Activated CD8-positive, alpha-beta T cell treated with anti-CD3 and anti-CD28 coated beads for 36 hours (primary cell): Measurements from ENCODE around the gene NCAM1. TPM values are rescaled to one million over a fixed set of nuclear protein-coding genes. Genes with fewer than 3 reads are reported as not detected.
A peak's percentile ranks its signal among the peaks of the same experiment; 100 is the strongest.

Source experiments
- ATAC-seq: fragments of 200-7000 bp; cut with Tn5 transposase; one replicate; pipeline ENCODE4 v1.10.0; 2021; ENCODE audit warnings: mild to moderate bottlenecking, moderate library complexity
- CTCF ChIA-PET: fragments of 350-600 bp; sonication (Branson Sonifier 250); formaldehyde crosslinking; loops from one replicate; lab custom pipeline; 2021; ENCODE audit warnings: antibody characterized with exemption; lab: Charles Lee
- POLR2A ChIA-PET: fragments of 350-600 bp; sonication (Branson Sonifier 250); formaldehyde crosslinking; loops from one replicate; lab custom pipeline; 2021; ENCODE audit warnings: antibody characterized with exemption; lab: Charles Lee
- DNase-seq: peaks from one replicate; pipeline ENCODE4 v3.0.0-alpha.2; 2020
- H3K27ac Mint-ChIP-seq: one replicate; pipeline ENCODE4 v1.8.0; 2021; ENCODE audit warnings: mild to moderate bottlenecking, mixed read lengths
- H3K27me3 Mint-ChIP-seq: one replicate; pipeline ENCODE4 v1.8.0; 2021; ENCODE audit warnings: mixed read lengths
- H3K36me3 Mint-ChIP-seq: one replicate; pipeline ENCODE4 v1.8.0; 2021; ENCODE audit warnings: low read depth, mixed read lengths
- H3K4me1 Mint-ChIP-seq: one replicate; pipeline ENCODE4 v1.8.0; 2021; ENCODE audit warnings: low read depth, mixed read lengths
- H3K4me3 Mint-ChIP-seq: one replicate; pipeline ENCODE4 v1.8.0; 2021; ENCODE audit warnings: mild to moderate bottlenecking, moderate library complexity, mixed read lengths
- H3K9me3 Mint-ChIP-seq: one replicate; pipeline ENCODE4 v1.8.0; 2021; ENCODE audit warnings: mixed read lengths
- intact Hi-C: fragments of 100-400 bp; cut with micrococcal nuclease; formaldehyde crosslinking; loops from one replicate; pipeline ENCODE4 v1.10.0; 2022
- total RNA-seq, 2 experiments: library from RNA; stranded (reverse); gene quantifications; one replicate each; pipeline ENCODE4 v1.2.3, GENCODE V29; 2021
- TF ChIP-seq, protein P1 (sequence below): fragments of 200-600 bp; IDR thresholded peaks from one replicate; pipeline ENCODE4 v1.8.0; 2022; ENCODE audit warnings: antibody characterized with exemption, mild to moderate bottlenecking

NCAM1 gene
- total RNA-seq, 2 experiments from 2014 or later = 0.47 to 0.56 TPM

DNA sequence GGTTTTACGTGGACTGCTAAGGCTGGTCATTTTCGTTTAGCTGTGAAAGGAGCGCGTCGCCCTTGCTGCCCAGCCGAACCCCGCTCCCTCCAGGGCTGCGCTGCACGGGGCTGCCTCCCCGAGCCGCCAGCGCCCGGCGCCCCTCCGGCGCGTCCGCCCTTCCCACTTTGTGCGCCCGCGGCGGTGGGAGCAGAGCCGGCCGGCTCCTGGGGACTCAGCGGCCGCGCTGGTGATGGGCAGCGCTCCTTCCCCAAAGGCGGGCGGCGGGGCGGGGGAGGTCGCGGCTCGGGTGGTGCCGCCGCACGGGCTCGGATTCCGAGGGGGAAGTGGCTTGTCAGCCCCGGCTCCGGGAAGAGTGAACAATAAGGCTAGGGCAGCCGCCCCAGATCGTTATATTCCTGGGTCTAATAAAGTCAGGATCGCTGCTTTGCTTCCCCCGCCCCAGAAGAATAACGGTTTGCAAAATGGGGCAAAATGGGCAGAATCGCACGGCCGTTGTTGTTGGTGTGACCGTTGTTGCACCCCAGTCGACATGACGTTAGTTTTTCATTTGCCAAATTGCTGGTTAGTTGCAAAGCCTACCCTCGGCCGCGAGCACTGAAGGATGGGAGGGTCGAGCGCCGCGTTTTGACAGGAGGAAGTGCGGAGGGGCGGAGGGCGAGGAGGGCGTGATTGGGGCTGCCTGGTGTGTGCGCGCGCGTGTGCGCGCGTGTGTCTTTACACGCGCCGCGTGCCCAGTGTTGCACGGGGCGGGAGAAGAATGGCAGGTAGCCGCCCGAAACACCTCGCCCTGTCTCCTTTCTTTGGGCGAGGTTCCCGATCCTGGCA, 745 bp downstream of the NCAM1 start:
- H3K4me3 Mint-ChIP-seq = peak overlapping the region; percentile 68
- DNase-seq (peak; percentile 26), ATAC-seq (peak; percentile 42)
- ChIA-PET POLR2A (interaction anchor here (0.6 kb wide), 1 partner anchor 825 kb away, joined by 3 read pairs; no protein-coding TSS in a partner anchor), CTCF (no interaction called here)
- no peak overlapping the region for H3K27ac Mint-ChIP-seq
- peaks cover 12% of the 10 kb centered on the region for H3K4me1 Mint-ChIP-seq
- intact Hi-C loops = no loop called here
- H3K36me3 Mint-ChIP-seq = peaks cover 1% of the 10 kb centered on the region
- no peaks in the 10 kb centered on the region for H3K9me3 Mint-ChIP-seq
- TF ChIP-seq, protein P1, sequence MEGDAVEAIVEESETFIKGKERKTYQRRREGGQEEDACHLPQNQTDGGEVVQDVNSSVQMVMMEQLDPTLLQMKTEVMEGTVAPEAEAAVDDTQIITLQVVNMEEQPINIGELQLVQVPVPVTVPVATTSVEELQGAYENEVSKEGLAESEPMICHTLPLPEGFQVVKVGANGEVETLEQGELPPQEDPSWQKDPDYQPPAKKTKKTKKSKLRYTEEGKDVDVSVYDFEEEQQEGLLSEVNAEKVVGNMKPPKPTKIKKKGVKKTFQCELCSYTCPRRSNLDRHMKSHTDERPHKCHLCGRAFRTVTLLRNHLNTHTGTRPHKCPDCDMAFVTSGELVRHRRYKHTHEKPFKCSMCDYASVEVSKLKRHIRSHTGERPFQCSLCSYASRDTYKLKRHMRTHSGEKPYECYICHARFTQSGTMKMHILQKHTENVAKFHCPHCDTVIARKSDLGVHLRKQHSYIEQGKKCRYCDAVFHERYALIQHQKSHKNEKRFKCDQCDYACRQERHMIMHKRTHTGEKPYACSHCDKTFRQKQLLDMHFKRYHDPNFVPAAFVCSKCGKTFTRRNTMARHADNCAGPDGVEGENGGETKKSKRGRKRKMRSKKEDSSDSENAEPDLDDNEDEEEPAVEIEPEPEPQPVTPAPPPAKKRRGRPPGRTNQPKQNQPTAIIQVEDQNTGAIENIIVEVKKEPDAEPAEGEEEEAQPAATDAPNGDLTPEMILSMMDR = no peak
- H3K27me3 Mint-ChIP-seq = peaks cover 49% of the 10 kb centered on the region

DNA sequence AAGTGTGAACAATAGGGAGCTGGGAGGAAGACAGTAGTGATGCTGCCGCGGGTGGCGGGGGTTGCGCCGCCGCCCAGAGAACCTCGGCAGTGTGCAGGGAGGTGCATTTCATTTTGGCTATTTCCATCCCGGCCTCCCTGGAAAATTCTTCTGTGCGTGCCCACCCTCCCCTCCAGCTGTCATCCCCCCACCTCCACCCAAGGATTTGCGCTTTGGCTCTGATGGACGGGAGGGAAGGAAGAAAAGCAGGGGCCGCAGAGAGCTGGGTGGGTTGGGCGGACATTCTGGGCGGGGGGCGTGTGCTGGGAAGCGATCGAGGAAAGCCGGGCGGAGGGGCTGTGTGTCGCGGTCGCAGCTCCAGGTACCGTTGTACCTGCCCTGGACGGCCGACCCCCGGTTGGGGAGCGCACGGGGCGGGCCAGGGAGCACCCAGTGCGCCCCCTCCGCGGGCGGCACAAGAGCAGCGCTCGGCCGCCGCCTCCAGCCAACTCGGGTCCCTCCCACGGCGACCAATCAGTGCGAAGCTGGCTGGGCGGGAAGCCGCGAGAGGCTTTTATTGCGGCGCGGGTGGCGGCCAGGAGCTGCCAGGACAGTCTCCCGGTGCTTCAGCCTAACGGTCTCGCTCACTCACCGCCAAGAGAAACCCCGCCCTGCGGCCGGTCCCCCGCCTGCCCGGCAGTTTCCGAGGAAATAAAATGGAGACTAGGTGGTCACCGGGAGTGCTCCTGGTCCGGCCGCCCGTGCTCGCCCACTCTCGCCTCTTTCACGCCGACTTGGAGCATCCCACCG, 1.6 kb downstream of the NCAM1 start:
- peak overlapping the region; percentile 68 for H3K4me3 Mint-ChIP-seq
- H3K27me3 Mint-ChIP-seq = peaks cover 50% of the 10 kb centered on the region
- ChIA-PET CTCF (no interaction called here), POLR2A (interaction anchor here (0.6 kb wide), 1 partner anchor 826 kb away, joined by 3 read pairs; no protein-coding TSS in a partner anchor)
- DNase-seq (no peak), ATAC-seq (no peak)
- no peaks in the 10 kb centered on the region for H3K9me3 Mint-ChIP-seq
- TF ChIP-seq, protein P1 = no peak
- intact Hi-C loops = no loop called here
- peaks cover 12% of the 10 kb centered on the region for H3K4me1 Mint-ChIP-seq
- peaks cover 1% of the 10 kb centered on the region for H3K36me3 Mint-ChIP-seq
- no peak overlapping the region for H3K27ac Mint-ChIP-seq

DNA sequence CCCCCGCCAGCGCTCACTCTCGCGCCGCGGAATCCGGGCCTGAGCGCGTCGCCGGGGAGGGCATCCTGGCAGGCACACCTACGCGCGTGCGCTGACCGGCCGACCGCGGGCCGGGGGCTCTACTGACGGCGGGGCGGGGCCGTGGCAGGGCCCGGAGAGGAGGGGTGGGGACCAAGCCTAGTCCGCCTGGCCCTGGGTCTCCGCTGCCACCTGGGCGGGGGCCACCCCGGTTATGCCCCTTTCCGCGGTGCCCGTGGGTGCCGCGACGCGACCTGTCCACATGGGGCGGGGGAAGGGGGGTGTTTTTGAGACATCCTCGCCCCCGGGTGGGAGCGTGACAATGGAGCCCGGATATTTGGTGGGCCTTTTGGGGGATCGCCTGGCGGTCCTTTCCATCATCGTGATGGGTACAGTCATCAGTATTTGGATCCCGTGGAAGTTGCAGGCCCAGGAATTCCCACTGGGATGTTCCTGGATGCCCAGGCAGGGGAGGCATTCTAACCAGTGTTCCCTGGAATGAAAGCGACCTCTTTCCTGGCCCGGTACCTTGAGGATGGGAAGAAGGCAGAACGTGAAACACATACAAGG, 2.2 kb downstream of the NCAM1 start:
- POLR2A ChIA-PET = no interaction called here
- H3K27ac Mint-ChIP-seq = no peak overlapping the region

DNA sequence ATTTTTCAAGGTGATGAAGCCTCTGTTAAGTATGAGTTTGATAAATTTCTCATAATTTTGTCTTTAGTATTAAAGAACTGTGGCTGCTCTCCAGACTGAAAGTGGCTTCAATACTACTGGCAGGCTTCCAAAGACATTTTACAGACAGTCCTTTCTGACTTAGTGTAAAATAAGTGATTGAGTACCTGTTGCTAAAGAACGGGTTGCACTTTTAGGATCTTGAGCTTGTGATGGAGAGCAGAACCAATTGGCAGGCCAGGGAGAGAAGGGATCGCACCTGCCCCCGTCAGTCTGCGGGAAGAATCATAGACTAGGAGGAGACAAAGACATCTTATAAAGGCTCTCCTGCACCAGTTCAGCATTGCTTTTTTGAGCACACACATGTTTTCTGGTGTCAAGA, 4.4 kb downstream of the NCAM1 start:
- Mint-ChIP-seq H3K27ac (no peak overlapping the region), H3K4me1 (peaks cover 12% of the 10 kb centered on the region), H3K4me3 (no peak overlapping the region), H3K27me3 (peaks cover 35% of the 10 kb centered on the region), H3K36me3 (peaks cover 1% of the 10 kb centered on the region), H3K9me3 (no peaks in the 10 kb centered on the region)
- DNase-seq (no peak), ATAC-seq (no peak)
- intact Hi-C loops = no loop called here
- TF ChIP-seq, protein P1 = no peak
- POLR2A ChIA-PET = no interaction called here
- CTCF ChIA-PET = no interaction called here

More for the DNA sequence above, 2.2 kb downstream of the NCAM1 start:
- CTCF ChIA-PET = no interaction called here
- H3K36me3 Mint-ChIP-seq = peaks cover 1% of the 10 kb centered on the region
- H3K27me3 Mint-ChIP-seq = peaks cover 44% of the 10 kb centered on the region
- ATAC-seq (no peak), DNase-seq (no peak)
- H3K4me1 Mint-ChIP-seq = peaks cover 12% of the 10 kb centered on the region
- H3K4me3 Mint-ChIP-seq = no peak overlapping the region
- intact Hi-C loops = no loop called here
- H3K9me3 Mint-ChIP-seq = no peaks in the 10 kb centered on the region
- TF ChIP-seq, protein P1 = no peak
